Spleen (tissue), 7 donors: ENCODE results near the gene RASSF6.

Experiments used
- POLR2A ChIP-seq, 3 donors: fragments of 450-650 bp; IDR thresholded peaks; one replicate each; pipeline ENCODE4 v1.5.1; 2017; ENCODE audit warnings: antibody characterized with exemption in 3 of 3, mild to moderate bottlenecking in 1 of 3
- POLR2AphosphoS5 ChIP-seq, 3 donors: sonication (generic); formaldehyde crosslinking; IDR thresholded peaks; one replicate each; pipeline ENCODE4 v1.5.1; 2017; ENCODE audit warnings: antibody characterized with exemption in 3 of 3
- TF ChIP-seq, protein P1 (sequence below), 11 experiments: fragments of 200-600 bp in 7 of 11; fragments of 450-650 bp in 4 of 11; sonication (generic) in 4 of 11; IDR thresholded peaks in 8 of 11; conservative IDR thresholded peaks in 3 of 11; 1 replicate in 7 of 11; 2 replicates in 4 of 11; pipeline versions ENCODE4 v1.4.0 to v1.8.0; 2016 to 2021; ENCODE audit warnings: antibody characterized with exemption in 11 of 11, inconsistent platforms in 4 of 11, mild to moderate bottlenecking in 1 of 11
- donor health status: DM: no; HTN: no; CAD: no; lungs with moderate emphysema.
- donor health status: DM: no; HTN: no; CAD: no.
- donor health status: DM: no; HTN: no; CAD: no.

DNA sequence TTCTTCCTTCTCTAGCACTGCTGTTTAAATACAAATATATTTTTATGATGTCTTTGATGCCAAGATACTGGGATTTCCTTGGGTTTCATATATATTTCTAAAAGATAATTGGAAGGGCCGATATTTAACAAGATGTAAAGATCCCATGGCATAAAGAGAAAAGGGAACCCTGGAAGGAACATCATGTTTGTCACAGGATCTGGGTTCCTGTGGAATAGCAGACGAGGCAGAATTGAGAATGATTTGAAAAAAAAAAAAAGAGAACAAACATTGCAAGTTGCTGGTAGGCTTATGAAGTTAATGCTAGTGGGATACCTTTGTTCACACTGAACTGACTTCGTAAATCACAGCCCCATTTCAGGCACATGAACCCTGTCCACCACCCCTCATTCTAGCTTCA lies 33.6 kb downstream of the RASSF6 start:
- TF ChIP-seq, protein P1, sequence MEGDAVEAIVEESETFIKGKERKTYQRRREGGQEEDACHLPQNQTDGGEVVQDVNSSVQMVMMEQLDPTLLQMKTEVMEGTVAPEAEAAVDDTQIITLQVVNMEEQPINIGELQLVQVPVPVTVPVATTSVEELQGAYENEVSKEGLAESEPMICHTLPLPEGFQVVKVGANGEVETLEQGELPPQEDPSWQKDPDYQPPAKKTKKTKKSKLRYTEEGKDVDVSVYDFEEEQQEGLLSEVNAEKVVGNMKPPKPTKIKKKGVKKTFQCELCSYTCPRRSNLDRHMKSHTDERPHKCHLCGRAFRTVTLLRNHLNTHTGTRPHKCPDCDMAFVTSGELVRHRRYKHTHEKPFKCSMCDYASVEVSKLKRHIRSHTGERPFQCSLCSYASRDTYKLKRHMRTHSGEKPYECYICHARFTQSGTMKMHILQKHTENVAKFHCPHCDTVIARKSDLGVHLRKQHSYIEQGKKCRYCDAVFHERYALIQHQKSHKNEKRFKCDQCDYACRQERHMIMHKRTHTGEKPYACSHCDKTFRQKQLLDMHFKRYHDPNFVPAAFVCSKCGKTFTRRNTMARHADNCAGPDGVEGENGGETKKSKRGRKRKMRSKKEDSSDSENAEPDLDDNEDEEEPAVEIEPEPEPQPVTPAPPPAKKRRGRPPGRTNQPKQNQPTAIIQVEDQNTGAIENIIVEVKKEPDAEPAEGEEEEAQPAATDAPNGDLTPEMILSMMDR (IDR thresholded peaks at IDR 0.05 in 8 of 11, conservative IDR thresholded peaks at IDR 0.05 in 3 of 11): no peak
- TF ChIP-seq POLR2A (IDR thresholded peaks at IDR 0.05) (no peak), POLR2AphosphoS5 (IDR thresholded peaks at IDR 0.05) (no peak)
